Mesenchymal stem cell (in vitro differentiated cells and primary cell): ENCODE data around the gene TRIM28. TPM values are rescaled to one million over a fixed set of nuclear protein-coding genes. Genes with fewer than 3 reads are reported as not detected.

Experiments used
- DNase-seq: peaks from one replicate; pipeline ENCODE4 v3.0.0-alpha.2; 2013
- H2AFZ ChIP-seq: one replicate; pipeline ENCODE4 v1.6.1; 2013; ENCODE audit warnings: low read depth, mild to moderate bottlenecking, control low read depth, inconsistent platforms, low read length, moderate library complexity
- H2AK5ac ChIP-seq: 2 replicates; pipeline ENCODE4 v1.6.1; 2013; ENCODE audit warnings: low read length, moderate library complexity, mild to moderate bottlenecking, inconsistent platforms; ENCODE audit not compliant: severe bottlenecking
- H2BK120ac ChIP-seq: one replicate; pipeline ENCODE4 v1.6.1; 2013; ENCODE audit warnings: low read depth, mild to moderate bottlenecking, inconsistent platforms, low read length, moderate library complexity
- H2BK12ac ChIP-seq, 2 experiments: one replicate each; pipeline ENCODE4 v1.6.1; 2013; ENCODE audit warnings: inconsistent platforms in 2 of 2, low read length in 2 of 2, mild to moderate bottlenecking in 2 of 2, moderate library complexity in 2 of 2, control low read depth in 1 of 2
- H2BK15ac ChIP-seq: one replicate; pipeline ENCODE4 v1.6.1; 2013; ENCODE audit warnings: mild to moderate bottlenecking, low read depth, inconsistent platforms; ENCODE audit not compliant: poor library complexity, severe bottlenecking
- H2BK5ac ChIP-seq: 2 replicates; pipeline ENCODE4 v1.6.1; 2013; ENCODE audit warnings: low read depth, mild to moderate bottlenecking, low read length, control low read depth, inconsistent platforms; ENCODE audit not compliant: poor library complexity, severe bottlenecking
- H3K14ac ChIP-seq, 2 experiments: one replicate each; pipeline ENCODE4 v1.6.1; 2013; ENCODE audit warnings: inconsistent platforms in 2 of 2, low read length in 2 of 2, control low read depth in 1 of 2, mild to moderate bottlenecking in 1 of 2, moderate library complexity in 1 of 2
- H3K18ac ChIP-seq, 2 experiments: one replicate each; pipeline ENCODE4 v1.6.1; 2013; ENCODE audit warnings: inconsistent platforms in 2 of 2, low read length in 2 of 2, control low read depth in 1 of 2, low read depth in 1 of 2, mild to moderate bottlenecking in 1 of 2
- H3K23ac ChIP-seq, 2 experiments: one replicate each; pipeline ENCODE4 v1.6.1; 2013; ENCODE audit warnings: inconsistent platforms in 2 of 2, low read length in 2 of 2, mild to moderate bottlenecking in 2 of 2, moderate library complexity in 2 of 2, control low read depth in 1 of 2
- H3K27ac ChIP-seq: 2 replicates; pipeline ENCODE4 v1.5.1; 2013; ENCODE audit warnings: mild to moderate bottlenecking, moderate library complexity, low read length, control low read depth, inconsistent platforms; ENCODE audit not compliant: poor library complexity, severe bottlenecking
- H3K27me3 ChIP-seq, 2 experiments: 2 replicates each; pipeline versions ENCODE4 v1.6.1 to v1.7.0; 2013; ENCODE audit warnings: low read length in 2 of 2, mild to moderate bottlenecking in 2 of 2, moderate library complexity in 2 of 2, control low read depth in 1 of 2, inconsistent platforms in 1 of 2; ENCODE audit not compliant: control insufficient read depth in 1 of 2, insufficient read depth in 1 of 2
- H3K36me3 ChIP-seq, 2 experiments: 2 replicates each; pipeline versions ENCODE4 v1.6.1 to v1.7.0; 2013; ENCODE audit warnings: low read length in 2 of 2, control low read depth in 1 of 2, inconsistent platforms in 1 of 2, low read depth in 1 of 2, mild to moderate bottlenecking in 1 of 2; ENCODE audit not compliant: insufficient read depth in 2 of 2, control insufficient read depth in 1 of 2
- H3K4ac ChIP-seq, 2 experiments: one replicate each; pipeline ENCODE4 v1.6.1; 2013; ENCODE audit warnings: inconsistent platforms in 2 of 2, low read length in 2 of 2, mild to moderate bottlenecking in 2 of 2, moderate library complexity in 2 of 2, control low read depth in 1 of 2, low read depth in 1 of 2
- H3K4me1 ChIP-seq: 2 replicates; pipeline ENCODE4 v1.6.1; 2013; ENCODE audit warnings: low read depth, low read length, control low read depth; ENCODE audit not compliant: control insufficient read depth, insufficient read depth
- H3K4me2 ChIP-seq: 2 replicates; pipeline ENCODE4 v1.6.1; 2013; ENCODE audit warnings: low read length, mild to moderate bottlenecking, inconsistent platforms; ENCODE audit not compliant: poor library complexity, severe bottlenecking
- H3K4me3 ChIP-seq, 2 experiments: 2 replicates each; pipeline versions ENCODE4 v1.5.1 to v1.7.0; 2013; ENCODE audit warnings: low read length in 2 of 2, mild to moderate bottlenecking in 2 of 2, control low read depth in 1 of 2, low read depth in 1 of 2; ENCODE audit not compliant: insufficient read depth in 1 of 2
- H3K79me1 ChIP-seq: replicated peaks from 2 replicates; pipeline ENCODE4 v1.6.1; 2013; ENCODE audit warnings: mild to moderate bottlenecking, control low read depth, low read length, inconsistent platforms; ENCODE audit not compliant: poor library complexity, severe bottlenecking
- H3K9ac ChIP-seq: 2 replicates; pipeline ENCODE4 v1.7.0; 2013; ENCODE audit warnings: mild to moderate bottlenecking, low read length, moderate library complexity
- H3K9me3 ChIP-seq: 2 replicates; pipeline ENCODE4 v1.7.0; 2013; ENCODE audit warnings: mild to moderate bottlenecking, low read length; ENCODE audit not compliant: control insufficient read depth
- H4K8ac ChIP-seq: one replicate; pipeline ENCODE4 v1.6.1; 2013; ENCODE audit warnings: inconsistent platforms, mild to moderate bottlenecking, low read length, moderate library complexity
- H4K91ac ChIP-seq: one replicate; pipeline ENCODE4 v1.6.1; 2013; ENCODE audit warnings: mild to moderate bottlenecking, low read length, inconsistent platforms
- WGBS: methylation state at CpG from one replicate; pipeline ENCODE4 v1.1.7; 2013; ENCODE audit warnings: mixed read lengths; 5-methylcytosine and 5-hydroxymethylcytosine counted together
- small RNA-seq: library from polyadenylated mRNA; stranded (forward); fragments of <200 nt; extraction: miRNeasy Mini kit (QIAGEN cat#:217004); gene quantifications from one replicate; pipeline ENCODE3, GENCODE V24; 2013; ENCODE audit warnings: low read depth

The TRIM28 gene

GRCh38 chr19:58585442-58586132 is 41.7 kb downstream of the TRIM28 start:
- Histone ChIP-seq H2AFZ (no peak overlapping the region), H3K14ac (no peak overlapping the region), H3K9ac (peak overlapping the region; percentile 22), H4K8ac (peak overlapping the region; percentile 12), H2AK5ac (no peak overlapping the region), H2BK12ac (peak overlapping the region; percentile 15 to 74), H3K79me1 (peaks cover 21% of the 10 kb centered on the region), H2BK120ac (no peak overlapping the region), H3K9me3 (no peaks in the 10 kb centered on the region), H4K91ac (peak overlapping the region; percentile 91), H3K36me3 (peaks cover 25 to 37% of the 10 kb centered on the region in 2 experiments), H3K23ac (no peak overlapping the region), H2BK5ac (no peak overlapping the region), H2BK15ac (no peak overlapping the region), H3K4me3 (no peak overlapping the region), H3K4ac (no peak overlapping the region), H3K4me1 (peaks cover 7% of the 10 kb centered on the region), H3K18ac (peak overlapping the region; percentile 67 to 74), H3K4me2 (no peak overlapping the region), H3K27ac (no peak overlapping the region), H3K27me3 (no peaks in the 10 kb centered on the region)
- no peak for DNase-seq
- 78% methylated on average over 5 of the region's 6 CpGs for WGBS

GRCh38 chr19:58586133-58586765 is 42.4 kb downstream of the TRIM28 start:
- peak overlapping the region; percentile 91 for H4K91ac ChIP-seq
- no peak overlapping the region for H2AK5ac ChIP-seq
- peak overlapping the region; percentile 15 to 74 for H2BK12ac ChIP-seq
- no peak overlapping the region for H3K4ac ChIP-seq
- H3K23ac ChIP-seq: no peak overlapping the region
- H3K27ac ChIP-seq: no peak overlapping the region
- no peak overlapping the region for H2BK5ac ChIP-seq
- H2AFZ ChIP-seq: no peak overlapping the region
- WGBS: 96% methylated on average over 4 of the region's 4 CpGs
- H3K18ac ChIP-seq: peak overlapping the region; percentile 74 to 85
- no peak overlapping the region for H3K9ac ChIP-seq
- H3K27me3 ChIP-seq: no peaks in the 10 kb centered on the region
- H3K36me3 ChIP-seq: peaks cover 25 to 36% of the 10 kb centered on the region in 2 experiments
- H3K4me1 ChIP-seq: peaks cover 7% of the 10 kb centered on the region
- no peak overlapping the region for H2BK15ac ChIP-seq
- H3K14ac ChIP-seq: peak overlapping the region in 1 of 2 experiments; percentile 38
- H3K79me1 ChIP-seq: peaks cover 20% of the 10 kb centered on the region
- DNase-seq: no peak
- H3K9me3 ChIP-seq: no peaks in the 10 kb centered on the region
- H3K4me2 ChIP-seq: no peak overlapping the region
- H2BK120ac ChIP-seq: no peak overlapping the region
- H4K8ac ChIP-seq: peak overlapping the region; percentile 35
- no peak overlapping the region for H3K4me3 ChIP-seq

Small RNAs within 50 kb of the gene (small RNA-seq; reads per million reads assigned to genes)
- gene MIR6807 (2.0 reads per million), gene RN7SL525P (not detected)
